HepG2 (cell line): ENCODE data around the gene SYVN1. TPM values are rescaled to one million over a fixed set of nuclear protein-coding genes. Genes with fewer than 3 reads are reported as not detected.
A peak's percentile ranks its signal among the peaks of the same experiment; 100 is the strongest.

Source experiments
- ELF1 ChIP-seq: sonication (generic); formaldehyde crosslinking; IDR thresholded peaks from 2 replicates; pipeline ENCODE4 v1.4.0; 2020; ENCODE audit warnings: missing genetic modification reagents
- HDAC1 ChIP-seq: sonication (generic); formaldehyde crosslinking; IDR thresholded peaks from 2 replicates; pipeline ENCODE4 v1.5.1; 2020; ENCODE audit warnings: mild to moderate bottlenecking, missing genetic modification reagents
- HNRNPL ChIP-seq: fragments of 200-400 bp; formaldehyde crosslinking; IDR thresholded peaks from 2 replicates; pipeline ENCODE4 v1.6.1; 2017; ENCODE audit warnings: mild to moderate bottlenecking, low read depth, low read length
- RARG ChIP-seq: sonication (generic); formaldehyde crosslinking; IDR thresholded peaks from 2 replicates; pipeline ENCODE4 v1.4.0; 2020; ENCODE audit warnings: low read depth, mild to moderate bottlenecking, missing genetic modification reagents
- RFXAP ChIP-seq: sonication (generic); formaldehyde crosslinking; IDR thresholded peaks from 2 replicates; pipeline ENCODE4 v1.4.0; 2020; ENCODE audit warnings: missing genetic modification reagents, borderline replicate concordance
- SMYD3 ChIP-seq: sonication (generic); formaldehyde crosslinking; IDR thresholded peaks from 2 replicates; pipeline ENCODE4 v1.8.1; 2023; ENCODE audit warnings: mild to moderate bottlenecking, missing genetic modification reagents
- SPEN ChIP-seq: sonication (generic); formaldehyde crosslinking; IDR thresholded peaks from 2 replicates; pipeline ENCODE4 v1.5.1; 2020; ENCODE audit warnings: low read depth, mild to moderate bottlenecking, missing genetic modification reagents
- ZBTB7A ChIP-seq: sonication (generic); formaldehyde crosslinking; IDR thresholded peaks from 2 replicates; pipeline ENCODE4 v1.8.0; 2022; ENCODE audit warnings: mild to moderate bottlenecking, missing genetic modification reagents
- ZNF687 ChIP-seq: sonication (generic); formaldehyde crosslinking; IDR thresholded peaks from 2 replicates; pipeline ENCODE4 v1.5.1; 2020; ENCODE audit warnings: mild to moderate bottlenecking, missing genetic modification reagents, moderate library complexity
- ZNF766 ChIP-seq: sonication (generic); formaldehyde crosslinking; IDR thresholded peaks from 2 replicates; pipeline ENCODE4 v1.5.0; 2020; ENCODE audit warnings: missing genetic modification reagents, borderline replicate concordance
- polyA plus RNA-seq, 8 experiments: library from polyadenylated mRNA; depleted of rRNA in 3 of 8; stranded (reverse) in 7 of 8; unstranded in 1 of 8; fragments of >200 nt; fragmentation: Illumina TruSeq in 4 of 8; extraction: Trizol in 4 of 8; gene quantifications; 2 replicates each; pipeline versions ENCODE4 v1.2.1 to v1.2.3, GENCODE V29; 2011 to 2016; ENCODE audit warnings: low read depth in 4 of 8, missing spikeins in 1 of 8, mixed read lengths in 1 of 8; ENCODE audit not compliant: insufficient read depth in 1 of 8
- total RNA-seq, 5 experiments: library from RNA; depleted of rRNA; stranded (reverse); fragments of >200 nt; fragmentation: Illumina TruSeq; extraction: Trizol; gene quantifications; 2 replicates each; pipeline ENCODE4 v1.2.3, GENCODE V29; 2016; ENCODE audit warnings: low read depth in 1 of 5
- TF ChIP-seq, protein P1 (sequence below), 2 experiments: sonication (generic) in 1 of 2; formaldehyde crosslinking in 1 of 2; IDR thresholded peaks; 2 replicates each; pipeline versions ENCODE4 v1.4.0 to v1.6.1; 2016 to 2020; ENCODE audit warnings: borderline replicate concordance in 1 of 2, low read depth in 1 of 2, mild to moderate bottlenecking in 1 of 2, missing genetic modification reagents in 1 of 2
- TF ChIP-seq, protein P2 (sequence below), 2 experiments: sonication (generic) in 1 of 2; formaldehyde crosslinking in 1 of 2; IDR thresholded peaks; 2 replicates each; pipeline versions ENCODE4 v1.5.1 to v1.6.1; 2011 to 2020; ENCODE audit warnings: borderline replicate concordance in 1 of 2, low read depth in 1 of 2, low read length in 1 of 2, mild to moderate bottlenecking in 1 of 2, missing genetic modification reagents in 1 of 2, moderate library complexity in 1 of 2
- TF ChIP-seq, protein P3 (sequence below), 2 experiments: sonication (generic) in 1 of 2; formaldehyde crosslinking in 1 of 2; IDR thresholded peaks; 2 replicates each; pipeline versions ENCODE4 v1.4.0 to v1.6.1; 2018 to 2020; ENCODE audit warnings: missing genetic modification reagents in 2 of 2, borderline replicate concordance in 1 of 2, low read depth in 1 of 2, mild to moderate bottlenecking in 1 of 2, missing biosample characterization in 1 of 2

SYVN1 gene
- total and polyA plus RNA-seq, 2 of the 13 experiments (the other 11 are each of a cell fraction or from before 2014, with no cell fraction given) = 10.3 to 22.5 TPM

- TF ChIP-seq, protein P1, sequence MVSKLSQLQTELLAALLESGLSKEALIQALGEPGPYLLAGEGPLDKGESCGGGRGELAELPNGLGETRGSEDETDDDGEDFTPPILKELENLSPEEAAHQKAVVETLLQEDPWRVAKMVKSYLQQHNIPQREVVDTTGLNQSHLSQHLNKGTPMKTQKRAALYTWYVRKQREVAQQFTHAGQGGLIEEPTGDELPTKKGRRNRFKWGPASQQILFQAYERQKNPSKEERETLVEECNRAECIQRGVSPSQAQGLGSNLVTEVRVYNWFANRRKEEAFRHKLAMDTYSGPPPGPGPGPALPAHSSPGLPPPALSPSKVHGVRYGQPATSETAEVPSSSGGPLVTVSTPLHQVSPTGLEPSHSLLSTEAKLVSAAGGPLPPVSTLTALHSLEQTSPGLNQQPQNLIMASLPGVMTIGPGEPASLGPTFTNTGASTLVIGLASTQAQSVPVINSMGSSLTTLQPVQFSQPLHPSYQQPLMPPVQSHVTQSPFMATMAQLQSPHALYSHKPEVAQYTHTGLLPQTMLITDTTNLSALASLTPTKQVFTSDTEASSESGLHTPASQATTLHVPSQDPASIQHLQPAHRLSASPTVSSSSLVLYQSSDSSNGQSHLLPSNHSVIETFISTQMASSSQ (IDR thresholded peaks at IDR 0.05; ENCODE audit: low read depth) = peak; percentile 42; the same call in 1 of the 2 replicates
- TF ChIP-seq, protein P1 (CRISPR knock-in tag; IDR thresholded peaks at IDR 0.05; ENCODE audit: borderline replicate concordance) = peak; percentile 79
- TF ChIP-seq, protein P2, sequence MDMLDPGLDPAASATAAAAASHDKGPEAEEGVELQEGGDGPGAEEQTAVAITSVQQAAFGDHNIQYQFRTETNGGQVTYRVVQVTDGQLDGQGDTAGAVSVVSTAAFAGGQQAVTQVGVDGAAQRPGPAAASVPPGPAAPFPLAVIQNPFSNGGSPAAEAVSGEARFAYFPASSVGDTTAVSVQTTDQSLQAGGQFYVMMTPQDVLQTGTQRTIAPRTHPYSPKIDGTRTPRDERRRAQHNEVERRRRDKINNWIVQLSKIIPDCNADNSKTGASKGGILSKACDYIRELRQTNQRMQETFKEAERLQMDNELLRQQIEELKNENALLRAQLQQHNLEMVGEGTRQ (IDR thresholded peaks at IDR 0.05; ENCODE audit: low read depth, low read length) = no peak
- TF ChIP-seq, protein P2 (CRISPR knock-in tag; IDR thresholded peaks at IDR 0.05; ENCODE audit: borderline replicate concordance) = peak; percentile 19; the same call in 1 of the 2 replicates
- TF ChIP-seq RFXAP (peak; percentile 25; the same call in 1 of the 2 replicates), RARG (CRISPR knock-in tag) (peak; percentile 77; the same call in 1 of the 2 replicates), SPEN (CRISPR knock-in tag) (peak; percentile 95), HNRNPL (0 out of 2 replicates have a peak, but pooled peaks have one; percentile 65), ELF1 (CRISPR knock-in tag) (peak; percentile 90), ZNF687 (CRISPR knock-in tag) (peak; percentile 87), SMYD3 (CRISPR knock-in tag) (no peak), HDAC1 (peak; percentile 89), ZBTB7A (CRISPR knock-in tag) (peak; percentile 74; the same call in 1 of the 2 replicates), ZNF766 (CRISPR knock-in tag) (peak; percentile 86; the same call in 1 of the 2 replicates)
- TF ChIP-seq, protein P3, sequence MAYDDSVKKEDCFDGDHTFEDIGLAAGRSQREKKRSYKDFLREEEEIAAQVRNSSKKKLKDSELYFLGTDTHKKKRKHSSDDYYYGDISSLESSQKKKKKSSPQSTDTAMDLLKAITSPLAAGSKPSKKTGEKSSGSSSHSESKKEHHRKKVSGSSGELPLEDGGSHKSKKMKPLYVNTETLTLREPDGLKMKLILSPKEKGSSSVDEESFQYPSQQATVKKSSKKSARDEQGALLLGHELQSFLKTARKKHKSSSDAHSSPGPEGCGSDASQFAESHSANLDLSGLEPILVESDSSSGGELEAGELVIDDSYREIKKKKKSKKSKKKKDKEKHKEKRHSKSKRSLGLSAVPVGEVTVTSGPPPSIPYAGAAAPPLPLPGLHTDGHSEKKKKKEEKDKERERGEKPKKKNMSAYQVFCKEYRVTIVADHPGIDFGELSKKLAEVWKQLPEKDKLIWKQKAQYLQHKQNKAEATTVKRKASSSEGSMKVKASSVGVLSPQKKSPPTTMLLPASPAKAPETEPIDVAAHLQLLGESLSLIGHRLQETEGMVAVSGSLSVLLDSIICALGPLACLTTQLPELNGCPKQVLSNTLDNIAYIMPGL (CRISPR knock-in tag; IDR thresholded peaks at IDR 0.05; ENCODE audit: borderline replicate concordance in 1 of 2, low read depth in 1 of 2) = peak; percentile 84 to 87
These were observed 12.2 kb downstream of the SYVN1 start, which contains the start of the genes FAU and MRPL49 (continued) for GRCh38 chr11:65121865-65122696.
